ENCODE results near the gene PSMD11.

PSMD11 gene

DNA sequence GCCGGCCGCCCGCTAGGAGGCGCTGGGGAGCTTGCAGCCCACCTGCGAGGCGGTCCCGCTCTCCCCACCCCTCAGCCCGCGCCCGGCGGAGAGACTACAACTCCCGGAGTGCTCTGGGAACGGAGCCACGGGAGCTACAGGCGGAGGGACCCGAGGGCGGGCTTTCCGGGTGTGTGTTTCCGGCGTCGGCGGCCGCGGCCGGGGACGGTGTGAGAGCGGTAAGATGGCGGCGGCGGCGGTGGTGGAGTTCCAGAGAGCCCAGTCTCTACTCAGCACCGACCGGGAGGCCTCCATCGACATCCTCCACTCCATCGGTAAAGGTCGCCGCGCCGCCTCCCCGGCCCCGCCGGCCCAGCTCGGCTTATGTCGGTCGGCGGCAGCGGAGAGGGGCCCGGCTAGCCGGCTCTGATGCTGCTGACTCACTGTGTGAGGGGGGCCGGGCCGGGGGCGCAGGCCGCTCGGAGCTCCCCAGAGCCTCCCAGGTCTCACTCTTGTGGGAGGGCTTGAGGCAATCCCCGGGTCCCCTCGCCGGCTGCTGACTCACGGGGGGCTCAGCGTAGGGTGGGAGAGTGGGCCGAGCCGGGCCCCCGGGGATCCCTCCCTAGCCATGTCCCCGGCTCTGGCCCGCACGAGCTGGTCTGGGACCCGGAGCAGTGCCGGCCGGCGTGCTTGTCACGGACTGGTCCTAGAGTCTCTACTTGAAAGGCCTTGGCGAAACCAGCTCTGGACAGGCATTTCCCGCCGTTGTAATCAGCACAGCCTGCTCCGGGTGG, at the start of gene PSMD11 (continued):
- peak; percentile 78 for TF ChIP-seq ZNF324 (tag by site-specific recombination; IDR thresholded peaks at IDR 0.05)
- peak; percentile 65 for TF ChIP-seq ZFHX2 (tag by site-specific recombination; conservative IDR thresholded peaks at IDR 0.05)
- 0 out of 2 replicates have a peak, but pooled peaks have one; percentile 20 for TF ChIP-seq ZNF2 (tag by site-specific recombination; IDR thresholded peaks at IDR 0.05)
- TF ChIP-seq, protein P1, sequence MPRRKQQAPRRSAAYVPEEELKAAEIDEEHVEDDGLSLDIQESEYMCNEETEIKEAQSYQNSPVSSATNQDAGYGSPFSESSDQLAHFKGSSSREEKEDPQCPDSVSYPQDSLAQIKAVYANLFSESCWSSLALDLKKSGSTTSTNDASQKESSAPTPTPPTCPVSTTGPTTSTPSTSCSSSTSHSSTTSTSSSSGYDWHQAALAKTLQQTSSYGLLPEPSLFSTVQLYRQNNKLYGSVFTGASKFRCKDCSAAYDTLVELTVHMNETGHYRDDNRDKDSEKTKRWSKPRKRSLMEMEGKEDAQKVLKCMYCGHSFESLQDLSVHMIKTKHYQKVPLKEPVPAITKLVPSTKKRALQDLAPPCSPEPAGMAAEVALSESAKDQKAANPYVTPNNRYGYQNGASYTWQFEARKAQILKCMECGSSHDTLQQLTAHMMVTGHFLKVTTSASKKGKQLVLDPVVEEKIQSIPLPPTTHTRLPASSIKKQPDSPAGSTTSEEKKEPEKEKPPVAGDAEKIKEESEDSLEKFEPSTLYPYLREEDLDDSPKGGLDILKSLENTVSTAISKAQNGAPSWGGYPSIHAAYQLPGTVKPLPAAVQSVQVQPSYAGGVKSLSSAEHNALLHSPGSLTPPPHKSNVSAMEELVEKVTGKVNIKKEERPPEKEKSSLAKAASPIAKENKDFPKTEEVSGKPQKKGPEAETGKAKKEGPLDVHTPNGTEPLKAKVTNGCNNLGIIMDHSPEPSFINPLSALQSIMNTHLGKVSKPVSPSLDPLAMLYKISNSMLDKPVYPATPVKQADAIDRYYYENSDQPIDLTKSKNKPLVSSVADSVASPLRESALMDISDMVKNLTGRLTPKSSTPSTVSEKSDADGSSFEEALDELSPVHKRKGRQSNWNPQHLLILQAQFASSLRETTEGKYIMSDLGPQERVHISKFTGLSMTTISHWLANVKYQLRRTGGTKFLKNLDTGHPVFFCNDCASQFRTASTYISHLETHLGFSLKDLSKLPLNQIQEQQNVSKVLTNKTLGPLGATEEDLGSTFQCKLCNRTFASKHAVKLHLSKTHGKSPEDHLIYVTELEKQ (tag by site-specific recombination; IDR thresholded peaks at IDR 0.05; ENCODE audit: borderline replicate concordance), result no peak
- no peak for TF ChIP-seq TCF7L2 (IDR thresholded peaks at IDR 0.05; ENCODE audit: borderline replicate concordance, low read depth, low read length)
- TF ChIP-seq YY2 (tag by site-specific recombination; IDR thresholded peaks at IDR 0.05), result peak; percentile 88
- no peak; the same call in 1 of the 2 replicates for TF ChIP-seq KLF9 (tag by site-specific recombination; IDR thresholded peaks at IDR 0.05; ENCODE audit: low read depth)
- no peak for TF ChIP-seq ZNF48 (tag by site-specific recombination; IDR thresholded peaks at IDR 0.05)
- no peak for TF ChIP-seq ZNF621 (tag by site-specific recombination; IDR thresholded peaks at IDR 0.05)
- no peak for TF ChIP-seq ZNF155 (tag by site-specific recombination; IDR thresholded peaks at IDR 0.05)
- peak; percentile 62 for TF ChIP-seq ZNF394 (tag by site-specific recombination; IDR thresholded peaks at IDR 0.05; ENCODE audit: borderline replicate concordance)
- TF ChIP-seq ZNF510 (tag by site-specific recombination; IDR thresholded peaks at IDR 0.05; ENCODE audit: insufficient replicate concordance), result peak; percentile 2
- TF ChIP-seq ZNF280D (tag by site-specific recombination; IDR thresholded peaks at IDR 0.05), result no peak
- peak; percentile 96 for TF ChIP-seq ZNF76 (tag by site-specific recombination; IDR thresholded peaks at IDR 0.05; ENCODE audit: borderline replicate concordance, low read depth)
- TF ChIP-seq ZNF654 (tag by site-specific recombination; IDR thresholded peaks at IDR 0.05; ENCODE audit: low read depth), result 0 out of 2 replicates have a peak, but pooled peaks have one; percentile 17
- peak; percentile 60 for TF ChIP-seq ZFP69B (tag by site-specific recombination; IDR thresholded peaks at IDR 0.05)
- TF ChIP-seq KLF17 (tag by site-specific recombination; IDR thresholded peaks at IDR 0.05), result peak; percentile 72; the same call in 1 of the 2 replicates
- TF ChIP-seq, protein P2, sequence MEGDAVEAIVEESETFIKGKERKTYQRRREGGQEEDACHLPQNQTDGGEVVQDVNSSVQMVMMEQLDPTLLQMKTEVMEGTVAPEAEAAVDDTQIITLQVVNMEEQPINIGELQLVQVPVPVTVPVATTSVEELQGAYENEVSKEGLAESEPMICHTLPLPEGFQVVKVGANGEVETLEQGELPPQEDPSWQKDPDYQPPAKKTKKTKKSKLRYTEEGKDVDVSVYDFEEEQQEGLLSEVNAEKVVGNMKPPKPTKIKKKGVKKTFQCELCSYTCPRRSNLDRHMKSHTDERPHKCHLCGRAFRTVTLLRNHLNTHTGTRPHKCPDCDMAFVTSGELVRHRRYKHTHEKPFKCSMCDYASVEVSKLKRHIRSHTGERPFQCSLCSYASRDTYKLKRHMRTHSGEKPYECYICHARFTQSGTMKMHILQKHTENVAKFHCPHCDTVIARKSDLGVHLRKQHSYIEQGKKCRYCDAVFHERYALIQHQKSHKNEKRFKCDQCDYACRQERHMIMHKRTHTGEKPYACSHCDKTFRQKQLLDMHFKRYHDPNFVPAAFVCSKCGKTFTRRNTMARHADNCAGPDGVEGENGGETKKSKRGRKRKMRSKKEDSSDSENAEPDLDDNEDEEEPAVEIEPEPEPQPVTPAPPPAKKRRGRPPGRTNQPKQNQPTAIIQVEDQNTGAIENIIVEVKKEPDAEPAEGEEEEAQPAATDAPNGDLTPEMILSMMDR (tag by site-specific recombination; IDR thresholded peaks at IDR 0.05), result peak; percentile 97
- peak; percentile 64 for TF ChIP-seq ZSCAN30 (tag by site-specific recombination; IDR thresholded peaks at IDR 0.05)
- no peak for TF ChIP-seq ZNF514 (tag by site-specific recombination; IDR thresholded peaks at IDR 0.05)
- no peak for TF ChIP-seq REPIN1 (tag by site-specific recombination; IDR thresholded peaks at IDR 0.05; ENCODE audit: low read depth)
- peak; percentile 88 for TF ChIP-seq ZEB2 (tag by site-specific recombination; IDR thresholded peaks at IDR 0.05)
- peak; percentile 96 for TF ChIP-seq KLF16 (tag by site-specific recombination; IDR thresholded peaks at IDR 0.05)
- TF ChIP-seq ZNF664 (tag by site-specific recombination; IDR thresholded peaks at IDR 0.05), result no peak
- TF ChIP-seq ZNF266 (tag by site-specific recombination; IDR thresholded peaks at IDR 0.05; ENCODE audit: low read depth), result no peak
- no peak for TF ChIP-seq MYNN (tag by site-specific recombination; IDR thresholded peaks at IDR 0.05; ENCODE audit: borderline replicate concordance)
- TF ChIP-seq, protein P3, sequence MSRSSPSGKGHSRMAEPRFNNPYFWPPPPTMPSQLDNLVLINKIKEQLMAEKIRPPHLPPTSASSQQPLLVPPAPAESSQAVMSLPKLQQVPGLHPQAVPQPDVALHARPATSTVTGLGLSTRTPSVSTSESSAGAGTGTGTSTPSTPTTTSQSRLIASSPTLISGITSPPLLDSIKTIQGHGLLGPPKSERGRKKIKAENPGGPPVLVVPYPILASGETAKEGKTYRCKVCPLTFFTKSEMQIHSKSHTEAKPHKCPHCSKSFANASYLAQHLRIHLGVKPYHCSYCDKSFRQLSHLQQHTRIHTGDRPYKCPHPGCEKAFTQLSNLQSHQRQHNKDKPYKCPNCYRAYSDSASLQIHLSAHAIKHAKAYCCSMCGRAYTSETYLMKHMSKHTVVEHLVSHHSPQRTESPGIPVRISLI (tag by site-specific recombination; IDR thresholded peaks at IDR 0.05), result no peak
- TF ChIP-seq, protein P4, sequence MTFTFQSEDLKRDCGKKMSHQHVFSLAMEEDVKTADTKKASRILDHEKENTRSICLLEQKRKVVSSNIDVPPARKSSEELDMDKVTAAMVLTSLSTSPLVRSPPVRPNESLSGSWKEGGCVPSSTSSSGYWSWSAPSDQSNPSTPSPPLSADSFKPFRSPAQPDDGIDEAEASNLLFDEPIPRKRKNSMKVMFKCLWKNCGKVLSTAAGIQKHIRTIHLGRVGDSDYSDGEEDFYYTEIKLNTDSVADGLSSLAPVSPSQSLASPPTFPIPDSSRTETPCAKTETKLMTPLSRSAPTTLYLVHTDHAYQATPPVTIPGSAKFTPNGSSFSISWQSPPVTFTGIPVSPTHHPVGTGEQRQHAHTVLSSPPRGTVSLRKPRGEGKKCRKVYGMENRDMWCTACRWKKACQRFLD (tag by site-specific recombination; IDR thresholded peaks at IDR 0.05), result peak; percentile 67; the same call in 1 of the 2 replicates
